Body of pancreas (tissue), 4 donors: ENCODE measurements around the gene KRTAP2-1. TPM values are rescaled to one million over a fixed set of nuclear protein-coding genes. Genes with fewer than 3 reads are reported as not detected.
"Not testable (repeated sequence)": the region's sequence is repeated elsewhere in the genome, so short reads cannot be mapped to it uniquely, and the experiment has no call there.

ENCODE experiments used
- ATAC-seq: fragments of 150-250 bp; one replicate; pipeline ENCODE4 v1.9.1; 2016
- DNase-seq, 4 donors: peaks; one replicate each; pipeline ENCODE4 v3.0.0-alpha.2; 2019
- H3K27ac ChIP-seq, 4 donors: fragments of 200-600 bp; sonication (generic); 1 replicate in 3 of 4; 2 replicates in 1 of 4; pipeline versions ENCODE4 v1.5.1 to v1.6.1; 2016 to 2019; ENCODE audit warnings: mild to moderate bottlenecking in 1 of 4, mixed read lengths in 1 of 4, moderate library complexity in 1 of 4
- H3K27me3 ChIP-seq, 2 donors: fragments of 200-600 bp; sonication (generic); one replicate each; pipeline ENCODE4 v1.6.0; 2016; ENCODE audit warnings: mild to moderate bottlenecking in 1 of 2
- H3K36me3 ChIP-seq, 2 donors: fragments of 200-600 bp; sonication (generic); replicated peaks in 1 of 2; 2 replicates each; pipeline ENCODE4 v1.5.1; 2016; ENCODE audit warnings: low read depth in 2 of 2; ENCODE audit not compliant: insufficient read depth in 1 of 2
- H3K4me1 ChIP-seq: fragments of 200-600 bp; sonication (generic); one replicate; pipeline ENCODE4 v1.6.0; 2016
- H3K4me3 ChIP-seq, 2 donors: fragments of 200-600 bp; sonication (generic); 1 replicate in 1 of 2; 2 replicates in 1 of 2; pipeline ENCODE4 v1.5.1; 2016 to 2019
- H3K9me3 ChIP-seq, 3 donors: fragments of 200-600 bp; sonication (generic); 1 replicate in 2 of 3; 2 replicates in 1 of 3; pipeline ENCODE4 v1.5.1; 2016
- CTCF ChIP-seq, 7 experiments: fragments of 450-650 bp in 4 of 7; fragments of 200-600 bp in 3 of 7; sonication (generic) in 3 of 7; IDR thresholded peaks; one replicate each; pipeline ENCODE4 v1.5.1; 2016 to 2019; ENCODE audit warnings: antibody characterized with exemption in 7 of 7
- POLR2A ChIP-seq, 3 donors: fragments of 450-650 bp; IDR thresholded peaks; one replicate each; pipeline ENCODE4 v1.6.1; 2016; ENCODE audit warnings: antibody characterized with exemption in 3 of 3, mild to moderate bottlenecking in 2 of 3
- WGBS, 2 donors: methylation state at CpG; one replicate each; pipeline ENCODE4 v1.1.5; 2017; 5-methylcytosine and 5-hydroxymethylcytosine counted together
- intact Hi-C: fragments of 100-400 bp; cut with DNase I; formaldehyde crosslinking; loops from one replicate; pipeline ENCODE4 v1.15.1; 2023
- total RNA-seq, 2 donors: library from RNA; depleted of rRNA; stranded (reverse); fragments of >200 nt; gene quantifications; one replicate each; pipeline ENCODE4 v1.1.0, GENCODE V29; 2016

Gene KRTAP2-1
- total RNA-seq, 2 donors from 2014 or later: not detected

- intact Hi-C loops: no loop called here
- H3K4me3 ChIP-seq: no peak overlapping the region
- DNase-seq: no peak
- TF ChIP-seq CTCF (IDR thresholded peaks at IDR 0.05): no peak
- TF ChIP-seq POLR2A (IDR thresholded peaks at IDR 0.05): no peak
- H3K4me1 ChIP-seq: no peaks in the 10 kb centered on the region
- no peaks in the 10 kb centered on the region for H3K36me3 ChIP-seq
- no peaks in the 10 kb centered on the region for H3K27me3 ChIP-seq
- no peaks in the 10 kb centered on the region for H3K9me3 ChIP-seq
- H3K27ac ChIP-seq: no peak overlapping the region
- WGBS, 2 donors: 78 to 93% methylated on average over 3 of the region's 3 CpGs
- no peak for ATAC-seq
Measured at GRCh38 chr17:41004397-41004796, 42.7 kb downstream of the KRTAP2-1 start.

GRCh38 chr17:41003926-41004325 is 43.2 kb downstream of the KRTAP2-1 start:
- Histone ChIP-seq H3K27ac (no peak overlapping the region), H3K36me3 (no peaks in the 10 kb centered on the region), H3K4me1 (no peaks in the 10 kb centered on the region), H3K27me3 (no peaks in the 10 kb centered on the region), H3K4me3 (no peak overlapping the region), H3K9me3 (no peaks in the 10 kb centered on the region)
- ATAC-seq (no peak), DNase-seq (no peak)
- intact Hi-C loops: no loop called here
- TF ChIP-seq CTCF (IDR thresholded peaks at IDR 0.05) (no peak), POLR2A (IDR thresholded peaks at IDR 0.05) (no peak)
- 46 to 55% methylated on average over 4 of the region's 4 CpGs for WGBS, 2 donors

- ATAC-seq: no peak
- intact Hi-C loops: no loop called here
- no peak for TF ChIP-seq CTCF (IDR thresholded peaks at IDR 0.05)
- no peak for TF ChIP-seq POLR2A (IDR thresholded peaks at IDR 0.05)
- Histone ChIP-seq H3K27ac (no peak overlapping the region), H3K36me3 (no peaks in the 10 kb centered on the region), H3K4me3 (no peak overlapping the region), H3K4me1 (no peaks in the 10 kb centered on the region), H3K27me3 (no peaks in the 10 kb centered on the region), H3K9me3 (no peaks in the 10 kb centered on the region)
- DNase-seq: no peak
- 42 to 43% methylated on average over 5 of the region's 5 CpGs for WGBS, 2 donors
Measured at GRCh38 chr17:41002814-41003213, 44.3 kb downstream of the KRTAP2-1 start.

GRCh38 chr17:41001795-41002194 is 45.3 kb downstream of the KRTAP2-1 start:
- Histone ChIP-seq H3K9me3 (no peaks in the 10 kb centered on the region), H3K4me1 (no peaks in the 10 kb centered on the region), H3K27me3 (no peaks in the 10 kb centered on the region), H3K27ac (no peak overlapping the region), H3K36me3 (no peaks in the 10 kb centered on the region), H3K4me3 (no peak overlapping the region)
- TF ChIP-seq POLR2A (IDR thresholded peaks at IDR 0.05) (no peak), CTCF (IDR thresholded peaks at IDR 0.05) (no peak)
- no peak for ATAC-seq
- no peak for DNase-seq
- 64% methylated on average over 4 of the region's 4 CpGs for WGBS, 2 donors
- intact Hi-C loops: no loop called here

GRCh38 chr17:40999563-40999962 is 47.6 kb downstream of the KRTAP2-1 start, which contains the start of gene KRTAP3-2:
Gene KRTAP3-2, minus strand, starts transcription at chr17:40999906. Its CDS starts 53 bp downstream, at chr17:40999853.
- 74 to 79% methylated on average over 6 of the region's 6 CpGs for WGBS, 2 donors
- H3K36me3 ChIP-seq, H3K9me3 ChIP-seq: not testable (repeated sequence)

More at GRCh38 chr17:40999563-40999962, 47.6 kb downstream of the KRTAP2-1 start, which contains the start of gene KRTAP3-2:
- H3K27ac ChIP-seq, H3K4me3 ChIP-seq, H3K27me3 ChIP-seq, H3K4me1 ChIP-seq, ATAC-seq, DNase-seq, intact Hi-C loops: not testable (repeated sequence)
